Measurements from ENCODE around the gene APEH. TPM values are rescaled to one million over a fixed set of nuclear protein-coding genes. Genes with fewer than 3 reads are reported as not detected.

Gene APEH
- total and polyA plus RNA-seq, 2 donors (not counting 1 experiment from before 2014, with no cell fraction given) = 79.4 to 96.2 TPM

GRCh38 chr3:49702672-49703071, 28.5 kb downstream of the APEH start:
- 94% methylated on average over 9 of the region's 11 CpGs for WGBS (ENCODE audit: insufficient coverage)
- H4K20me1 ChIP-seq (ENCODE audit: control insufficient read depth, insufficient read depth, low read length, poor library complexity, severe bottlenecking) = no peaks in the 10 kb centered on the region
- CTCF ChIA-PET = interaction anchor here (0.6 to 5.0 kb wide), 4 partner anchors 16 to 370 kb away, joined by 3 to 40 read pairs (median 7); no protein-coding TSS in a partner anchor
- POLR2A ChIA-PET = no interaction called here
- ATAC-seq (ENCODE audit: low read depth) = no peak
- H3K27ac ChIP-seq (ENCODE audit: low read length in 2 of 2) = no peak overlapping the region
- H3K79me2 ChIP-seq (ENCODE audit: control insufficient read depth, insufficient read depth, low read length) = no peaks in the 10 kb centered on the region
- H3K9me3 ChIP-seq (ENCODE audit: control extremely low read depth in 1 of 3, control insufficient read depth in 2 of 3, insufficient read depth in 1 of 3, low read length in 2 of 3) = peaks cover 0 to 3% (median 0%) of the 10 kb centered on the region in 3 donors
- no peaks in the 10 kb centered on the region for H3K4me1 ChIP-seq (ENCODE audit: control insufficient read depth in 2 of 2, insufficient read depth in 2 of 2, low read length in 2 of 2)
- TF ChIP-seq CTCF (IDR thresholded peaks at IDR 0.05) (no peak), EZH2 (IDR thresholded peaks at IDR 0.05; ENCODE audit: borderline replicate concordance, insufficient read depth, low read depth, low read length, poor library complexity, severe bottlenecking) (no peak)
- no peaks in the 10 kb centered on the region for H3K9me3 Mint-ChIP-seq (ENCODE audit: insufficient read depth)
- no peak overlapping the region for H3K4me3 ChIP-seq (ENCODE audit: control extremely low read depth in 1 of 5, extremely low read depth in 1 of 5, insufficient read depth in 1 of 5, low read depth in 2 of 5, low read length in 4 of 5)
- no peaks in the 10 kb centered on the region for H3K27me3 Mint-ChIP-seq
- H3K4me1 Mint-ChIP-seq = peaks cover 6% of the 10 kb centered on the region
- no peaks in the 10 kb centered on the region for H3K27me3 ChIP-seq (replicated peaks in 1 of 4; ENCODE audit: control extremely low read depth in 1 of 4, control insufficient read depth in 3 of 4, insufficient read depth in 4 of 4, low read length in 3 of 4)
- H2AFZ ChIP-seq (ENCODE audit: insufficient read depth, low read depth, low read length, poor library complexity, severe bottlenecking) = no peak overlapping the region
- no peak overlapping the region for H3K4me2 ChIP-seq (replicated peaks; ENCODE audit: low read depth, low read length, poor library complexity, severe bottlenecking)
- H3K27ac Mint-ChIP-seq = no peak overlapping the region
- DNase-seq = no peak
- H3K4me3 Mint-ChIP-seq = no peak overlapping the region
- intact Hi-C loops (cut with micrococcal nuclease) = loop anchor here (1.0 kb wide), 2 partner anchors 100 to 204 kb away; no protein-coding TSS in a partner anchor
- H3K36me3 ChIP-seq (replicated peaks in 1 of 2; ENCODE audit: control extremely low read depth in 1 of 2, control insufficient read depth in 1 of 2, extremely low read depth in 1 of 2, insufficient read depth in 2 of 2, low read length in 1 of 2) = peaks cover 0 to 49% of the 10 kb centered on the region in 2 experiments
- H3K9ac ChIP-seq (ENCODE audit: low read length) = no peak overlapping the region

DNA sequence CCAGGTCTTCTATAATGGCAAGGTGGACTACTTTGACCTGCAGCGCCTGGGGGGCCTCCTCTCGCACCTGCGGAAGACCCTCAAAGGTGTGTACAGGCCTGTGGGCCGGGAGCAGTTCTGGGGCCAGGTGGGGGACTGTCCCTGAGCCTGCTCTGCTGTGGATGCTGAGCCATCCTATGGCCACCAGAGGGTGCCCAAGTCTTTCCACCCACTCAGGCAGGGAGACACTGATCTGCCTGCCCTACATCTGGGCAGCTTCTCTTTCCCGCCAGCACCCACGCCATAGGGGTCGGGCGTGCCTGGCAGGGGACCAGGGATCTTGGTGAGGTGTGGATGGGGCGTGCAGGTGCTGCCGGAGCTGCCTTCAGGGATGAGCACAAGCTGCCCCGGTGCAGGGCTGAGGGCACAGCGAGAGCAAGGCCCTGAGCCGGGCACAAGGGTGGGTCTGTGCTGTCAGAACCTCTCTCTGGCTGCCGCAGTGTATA, 29.3 kb downstream of the APEH start:
- H3K27ac ChIP-seq (ENCODE audit: low read length in 2 of 2) = no peak overlapping the region
- intact Hi-C loops (cut with micrococcal nuclease) = loop anchor here (1.0 kb wide), 2 partner anchors 99 to 203 kb away; no protein-coding TSS in a partner anchor
- H3K27ac Mint-ChIP-seq = peak overlapping the region; percentile 59

More for the DNA sequence above, 29.3 kb downstream of the APEH start:
- Mint-ChIP-seq H3K4me1 (peaks cover 6% of the 10 kb centered on the region), H3K4me3 (no peak overlapping the region), H3K27me3 (no peaks in the 10 kb centered on the region), H3K9me3 (ENCODE audit: insufficient read depth) (no peaks in the 10 kb centered on the region)
- WGBS (ENCODE audit: insufficient coverage) = 63% methylated on average over 13 of the region's 14 CpGs
- H3K4me1 ChIP-seq (ENCODE audit: control insufficient read depth in 2 of 2, insufficient read depth in 2 of 2, low read length in 2 of 2) = no peaks in the 10 kb centered on the region
- H3K9ac ChIP-seq (ENCODE audit: low read length) = no peak overlapping the region
- ATAC-seq (ENCODE audit: low read depth) = peak; percentile 99
- POLR2A ChIA-PET = no interaction called here
- DNase-seq = peak; percentile 81
- no peaks in the 10 kb centered on the region for H3K27me3 ChIP-seq (replicated peaks in 1 of 4; ENCODE audit: control extremely low read depth in 1 of 4, control insufficient read depth in 3 of 4, insufficient read depth in 4 of 4, low read length in 3 of 4)
- H3K4me2 ChIP-seq (replicated peaks; ENCODE audit: low read depth, low read length, poor library complexity, severe bottlenecking) = no peak overlapping the region
- peaks cover 0 to 3% (median 0%) of the 10 kb centered on the region in 3 donors for H3K9me3 ChIP-seq (ENCODE audit: control extremely low read depth in 1 of 3, control insufficient read depth in 2 of 3, insufficient read depth in 1 of 3, low read length in 2 of 3)
- H2AFZ ChIP-seq (ENCODE audit: insufficient read depth, low read depth, low read length, poor library complexity, severe bottlenecking) = no peak overlapping the region
- TF ChIP-seq EZH2 (IDR thresholded peaks at IDR 0.05; ENCODE audit: borderline replicate concordance, insufficient read depth, low read depth, low read length, poor library complexity, severe bottlenecking) = no peak
- TF ChIP-seq CTCF (IDR thresholded peaks at IDR 0.05) = peak; percentile 87
- H4K20me1 ChIP-seq (ENCODE audit: control insufficient read depth, insufficient read depth, low read length, poor library complexity, severe bottlenecking) = no peaks in the 10 kb centered on the region
- peaks cover 0 to 40% of the 10 kb centered on the region in 2 experiments for H3K36me3 ChIP-seq (replicated peaks in 1 of 2; ENCODE audit: control extremely low read depth in 1 of 2, control insufficient read depth in 1 of 2, extremely low read depth in 1 of 2, insufficient read depth in 2 of 2, low read length in 1 of 2)
- no peaks in the 10 kb centered on the region for H3K79me2 ChIP-seq (ENCODE audit: control insufficient read depth, insufficient read depth, low read length)
- CTCF ChIA-PET = interaction anchor here (0.5 to 5.0 kb wide), 5 partner anchors 15 to 317 kb away, joined by 3 to 40 read pairs (median 4); partner anchors contain the start of gene INKA1
- no peak overlapping the region for H3K4me3 ChIP-seq (ENCODE audit: control extremely low read depth in 1 of 5, extremely low read depth in 1 of 5, insufficient read depth in 1 of 5, low read depth in 2 of 5, low read length in 4 of 5)

Measured in B cell (primary cell).